Measurements from ENCODE around the gene RBM20. TPM values are rescaled to one million over a fixed set of nuclear protein-coding genes. Genes with fewer than 3 reads are reported as not detected.
A peak's percentile ranks its signal among the peaks of the same experiment; 100 is the strongest.

RBM20 gene
- total and polyA plus RNA-seq, 2 of the 13 experiments (the other 11 are each of a cell fraction or from before 2014, with no cell fraction given), result 0.02 to 0.22 TPM

GRCh38 chr10:110672580-110672919, 28.4 kb downstream of the RBM20 start:
- POLR2A ChIA-PET, result interaction anchor here (0.8 to 1.2 kb wide), 2 partner anchors 199 to 246 kb away, joined by 3 read pairs; partner anchors contain the start of genes BBIP1 and PDCD4
- intact Hi-C loops (cut with micrococcal nuclease; ENCODE audit: unreplicated experiment), result loop anchor here (2.0 kb wide), 1 partner anchor 62 kb away; no protein-coding TSS in a partner anchor
- H3K36me3 ChIP-seq (replicated peaks in 1 of 2; ENCODE audit: control insufficient read depth in 1 of 2, insufficient read depth in 2 of 2, low read length in 2 of 2), result no peaks in the 10 kb centered on the region
- 0 out of 2 replicates have a peak, but pooled peaks cover 4% of the 10 kb centered on the region for H3K4me1 ChIP-seq (ENCODE audit: insufficient read depth, low read length)
- FAIRE-seq, result no peak
- H2AFZ ChIP-seq (ENCODE audit: low read length), result no peak overlapping the region
- in situ Hi-C loops (cut with HindIII; ENCODE audit: extremely low pct_ligation_motif_present, low pct_unique_long_range_greater_than_20kb), result loop anchor here (5.0 kb wide), 1 partner anchor 60 kb away; no protein-coding TSS in a partner anchor
- peak overlapping the region; percentile 55 to 79 (median 62) for H3K4me3 ChIP-seq (replicated peaks in 1 of 3; ENCODE audit: insufficient read depth in 1 of 3, low read depth in 2 of 3, low read length in 3 of 3)
- WGBS (ENCODE audit: low lambda C conversion rate), result 6% methylated on average over 5 of the region's 12 CpGs
- peak overlapping the region; percentile 54 for H3K9ac ChIP-seq (ENCODE audit: insufficient read depth, low read depth, low read length)
- peak overlapping the region; percentile 82 for H3K4me2 ChIP-seq (ENCODE audit: low read depth, low read length)
- H3K27me3 ChIP-seq (ENCODE audit: control insufficient read depth in 1 of 2, insufficient read depth in 2 of 2, low read length in 2 of 2), result peaks cover 0 to 31% of the 10 kb centered on the region in 2 experiments; a peak in 2 of 5 replicates
- peak; percentile 69 for ATAC-seq
- CTCF ChIA-PET (ENCODE audit: low intra/inter-chr PET ratio, low total read pairs), result interaction anchor here (1.7 kb wide), 1 partner anchor 63 kb away, joined by 7 read pairs; no protein-coding TSS in a partner anchor
- H3K9me3 ChIP-seq (ENCODE audit: low read length), result no peaks in the 10 kb centered on the region
- no TSS peak for BruUV-seq (replicated peaks)
- no peaks in the 10 kb centered on the region for H4K20me1 ChIP-seq (ENCODE audit: insufficient read depth, low read length)
- H3K27ac ChIP-seq (ENCODE audit: extremely low read length, insufficient read depth, low read length), result no peak overlapping the region
- DNase-seq (ENCODE audit: low spot score), result no peak
- H3K79me2 ChIP-seq (ENCODE audit: insufficient read depth, low read length), result no peaks in the 10 kb centered on the region
- TF ChIP-seq ZNF329 (CRISPR knock-in tag; IDR thresholded peaks at IDR 0.05; ENCODE audit: low read depth), result no peak
- TF ChIP-seq ARHGAP35 (CRISPR knock-in tag; IDR thresholded peaks at IDR 0.05; ENCODE audit: borderline replicate concordance), result no peak
- TF ChIP-seq HNF1B (CRISPR knock-in tag; IDR thresholded peaks at IDR 0.05), result 0 out of 2 replicates have a peak, but pooled peaks have one; percentile 10
- peak; percentile 9; the same call in 1 of the 2 replicates for TF ChIP-seq ZNF687 (CRISPR knock-in tag; IDR thresholded peaks at IDR 0.05)
- 0 out of 2 replicates have a peak, but pooled peaks have one; percentile 2 for TF ChIP-seq PATZ1 (CRISPR knock-in tag; IDR thresholded peaks at IDR 0.05)
- no peak for TF ChIP-seq ZBTB34 (CRISPR knock-in tag; IDR thresholded peaks at IDR 0.05)
- TF ChIP-seq ZSCAN31 (CRISPR knock-in tag; IDR thresholded peaks at IDR 0.05; ENCODE audit: low read depth), result no peak
- no peak for TF ChIP-seq FOXO4 (CRISPR knock-in tag; conservative IDR thresholded peaks at IDR 0.05)
- TF ChIP-seq ZNF225 (CRISPR knock-in tag; IDR thresholded peaks at IDR 0.05), result no peak
- TF ChIP-seq LCORL (IDR thresholded peaks at IDR 0.05), result no peak
- no peak for TF ChIP-seq LCORL (CRISPR knock-in tag; IDR thresholded peaks at IDR 0.05)
- TF ChIP-seq MTA3 (CRISPR knock-in tag; IDR thresholded peaks at IDR 0.05), result no peak
- TF ChIP-seq ZNF343 (CRISPR knock-in tag; IDR thresholded peaks at IDR 0.05), result no peak
